ENCODE measurements around the gene QSOX1. TPM values are rescaled to one million over a fixed set of nuclear protein-coding genes. Genes with fewer than 3 reads are reported as not detected.
A peak's percentile ranks its signal among the peaks of the same experiment; 100 is the strongest.

Gene QSOX1
- total and polyA plus RNA-seq, 9 of the 15 experiments (the other 6 are each of a cell fraction or from before 2014, with no cell fraction given), result 4.0 to 53.1 (median 15.0) TPM

GRCh38 chr1:180116964-180117763 lies 37.5 kb upstream of the QSOX1 start (continued):
- TF ChIP-seq THRB (CRISPR knock-in tag; conservative IDR thresholded peaks at IDR 0.05) (no peak), MBD1 (CRISPR knock-in tag; IDR thresholded peaks at IDR 0.05) (no peak), ZNF77 (CRISPR knock-in tag; IDR thresholded peaks at IDR 0.05) (no peak), ERF (CRISPR knock-in tag; IDR thresholded peaks at IDR 0.05) (no peak), HMGN3 (IDR thresholded peaks at IDR 0.05; ENCODE audit: borderline replicate concordance, extremely low read depth, insufficient read length, low read depth, low read length) (no peak), PTTG1 (tag; IDR thresholded peaks at IDR 0.05; ENCODE audit: low read depth) (no peak), ELF4 (CRISPR knock-in tag; IDR thresholded peaks at IDR 0.05) (0 out of 2 replicates have a peak, but pooled peaks have one; percentile 20), MTA3 (IDR thresholded peaks at IDR 0.05; ENCODE audit: borderline replicate concordance) (peak; percentile 84; the same call in 1 of the 2 replicates), TCF3 (CRISPR knock-in tag; IDR thresholded peaks at IDR 0.05) (peak; percentile 77), HMG20B (CRISPR knock-in tag; IDR thresholded peaks at IDR 0.05) (no peak)
- TF ChIP-seq, protein P1, sequence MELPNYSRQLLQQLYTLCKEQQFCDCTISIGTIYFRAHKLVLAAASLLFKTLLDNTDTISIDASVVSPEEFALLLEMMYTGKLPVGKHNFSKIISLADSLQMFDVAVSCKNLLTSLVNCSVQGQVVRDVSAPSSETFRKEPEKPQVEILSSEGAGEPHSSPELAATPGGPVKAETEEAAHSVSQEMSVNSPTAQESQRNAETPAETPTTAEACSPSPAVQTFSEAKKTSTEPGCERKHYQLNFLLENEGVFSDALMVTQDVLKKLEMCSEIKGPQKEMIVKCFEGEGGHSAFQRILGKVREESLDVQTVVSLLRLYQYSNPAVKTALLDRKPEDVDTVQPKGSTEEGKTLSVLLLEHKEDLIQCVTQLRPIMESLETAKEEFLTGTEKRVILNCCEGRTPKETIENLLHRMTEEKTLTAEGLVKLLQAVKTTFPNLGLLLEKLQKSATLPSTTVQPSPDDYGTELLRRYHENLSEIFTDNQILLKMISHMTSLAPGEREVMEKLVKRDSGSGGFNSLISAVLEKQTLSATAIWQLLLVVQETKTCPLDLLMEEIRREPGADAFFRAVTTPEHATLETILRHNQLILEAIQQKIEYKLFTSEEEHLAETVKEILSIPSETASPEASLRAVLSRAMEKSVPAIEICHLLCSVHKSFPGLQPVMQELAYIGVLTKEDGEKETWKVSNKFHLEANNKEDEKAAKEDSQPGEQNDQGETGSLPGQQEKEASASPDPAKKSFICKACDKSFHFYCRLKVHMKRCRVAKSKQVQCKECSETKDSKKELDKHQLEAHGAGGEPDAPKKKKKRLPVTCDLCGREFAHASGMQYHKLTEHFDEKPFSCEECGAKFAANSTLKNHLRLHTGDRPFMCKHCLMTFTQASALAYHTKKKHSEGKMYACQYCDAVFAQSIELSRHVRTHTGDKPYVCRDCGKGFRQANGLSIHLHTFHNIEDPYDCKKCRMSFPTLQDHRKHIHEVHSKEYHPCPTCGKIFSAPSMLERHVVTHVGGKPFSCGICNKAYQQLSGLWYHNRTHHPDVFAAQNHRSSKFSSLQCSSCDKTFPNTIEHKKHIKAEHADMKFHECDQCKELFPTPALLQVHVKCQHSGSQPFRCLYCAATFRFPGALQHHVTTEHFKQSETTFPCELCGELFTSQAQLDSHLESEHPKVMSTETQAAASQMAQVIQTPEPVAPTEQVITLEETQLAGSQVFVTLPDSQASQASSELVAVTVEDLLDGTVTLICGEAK (IDR thresholded peaks at IDR 0.05), result peak; percentile 46; the same call in 1 of the 2 replicates
- TF ChIP-seq, protein P1 (CRISPR knock-in tag; IDR thresholded peaks at IDR 0.05), result no peak
- TF ChIP-seq, protein P2, sequence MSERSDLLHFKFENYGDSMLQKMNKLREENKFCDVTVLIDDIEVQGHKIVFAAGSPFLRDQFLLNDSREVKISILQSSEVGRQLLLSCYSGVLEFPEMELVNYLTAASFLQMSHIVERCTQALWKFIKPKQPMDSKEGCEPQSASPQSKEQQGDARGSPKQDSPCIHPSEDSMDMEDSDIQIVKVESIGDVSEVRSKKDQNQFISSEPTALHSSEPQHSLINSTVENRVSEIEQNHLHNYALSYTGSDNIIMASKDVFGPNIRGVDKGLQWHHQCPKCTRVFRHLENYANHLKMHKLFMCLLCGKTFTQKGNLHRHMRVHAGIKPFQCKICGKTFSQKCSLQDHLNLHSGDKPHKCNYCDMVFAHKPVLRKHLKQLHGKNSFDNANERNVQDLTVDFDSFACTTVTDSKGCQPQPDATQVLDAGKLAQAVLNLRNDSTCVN (CRISPR knock-in tag; IDR thresholded peaks at IDR 0.05), result no peak

Data from K562 (cell line).